ENCODE results near the gene SEPTIN1.

GRCh38 chr16:30413112-30413806 is 30.9 kb upstream of the SEPTIN1 start:
- TF ChIP-seq MAX (IDR thresholded peaks at IDR 0.05; ENCODE audit: low read depth) (no peak), JUND (IDR thresholded peaks at IDR 0.05) (no peak), EP300 (IDR thresholded peaks at IDR 0.05; ENCODE audit: borderline replicate concordance in 1 of 2, low read depth in 1 of 2, low read length in 1 of 2) (no peak), GABPA (IDR thresholded peaks at IDR 0.05; ENCODE audit: low read depth) (no peak), CHD2 (IDR thresholded peaks at IDR 0.05; ENCODE audit: low read length, partially characterized antibody) (no peak)
- TF ChIP-seq, protein P1, sequence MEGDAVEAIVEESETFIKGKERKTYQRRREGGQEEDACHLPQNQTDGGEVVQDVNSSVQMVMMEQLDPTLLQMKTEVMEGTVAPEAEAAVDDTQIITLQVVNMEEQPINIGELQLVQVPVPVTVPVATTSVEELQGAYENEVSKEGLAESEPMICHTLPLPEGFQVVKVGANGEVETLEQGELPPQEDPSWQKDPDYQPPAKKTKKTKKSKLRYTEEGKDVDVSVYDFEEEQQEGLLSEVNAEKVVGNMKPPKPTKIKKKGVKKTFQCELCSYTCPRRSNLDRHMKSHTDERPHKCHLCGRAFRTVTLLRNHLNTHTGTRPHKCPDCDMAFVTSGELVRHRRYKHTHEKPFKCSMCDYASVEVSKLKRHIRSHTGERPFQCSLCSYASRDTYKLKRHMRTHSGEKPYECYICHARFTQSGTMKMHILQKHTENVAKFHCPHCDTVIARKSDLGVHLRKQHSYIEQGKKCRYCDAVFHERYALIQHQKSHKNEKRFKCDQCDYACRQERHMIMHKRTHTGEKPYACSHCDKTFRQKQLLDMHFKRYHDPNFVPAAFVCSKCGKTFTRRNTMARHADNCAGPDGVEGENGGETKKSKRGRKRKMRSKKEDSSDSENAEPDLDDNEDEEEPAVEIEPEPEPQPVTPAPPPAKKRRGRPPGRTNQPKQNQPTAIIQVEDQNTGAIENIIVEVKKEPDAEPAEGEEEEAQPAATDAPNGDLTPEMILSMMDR (IDR thresholded peaks at IDR 0.05) = no peak

All from SK-N-SH (cell line).